ENCODE measurements around the gene C16orf92.

Gene C16orf92

GRCh38 chr16:30068333-30068732, 45.3 kb downstream of the C16orf92 start:
- TF ChIP-seq NFRKB (IDR thresholded peaks at IDR 0.05) (no peak), TARDBP (IDR thresholded peaks at IDR 0.05) (no peak), ZNF384 (IDR thresholded peaks at IDR 0.05) (no peak), ELF4 (IDR thresholded peaks at IDR 0.05) (no peak), LEF1 (IDR thresholded peaks at IDR 0.05; ENCODE audit: borderline replicate concordance) (no peak), BHLHE40 (IDR thresholded peaks at IDR 0.05; ENCODE audit: borderline replicate concordance) (no peak), PKNOX1 (IDR thresholded peaks at IDR 0.05) (no peak), CTBP1 (IDR thresholded peaks at IDR 0.05; ENCODE audit: borderline replicate concordance) (no peak), FOXM1 (IDR thresholded peaks at IDR 0.05; ENCODE audit: borderline replicate concordance) (no peak), SP1 (IDR thresholded peaks at IDR 0.05) (no peak), FOXA1 (IDR thresholded peaks at IDR 0.05) (no peak), FOXK2 (IDR thresholded peaks at IDR 0.05) (no peak), L3MBTL2 (conservative IDR thresholded peaks at IDR 0.05) (no peak), HDGF (IDR thresholded peaks at IDR 0.05; ENCODE audit: borderline replicate concordance) (no peak)

GRCh38 chr16:30068750-30069610, 46.0 kb downstream of the C16orf92 start:
- CTCF ChIA-PET: no interaction called here
- TF ChIP-seq HDGF (IDR thresholded peaks at IDR 0.05; ENCODE audit: borderline replicate concordance): 0 out of 2 replicates have a peak, but pooled peaks have one; percentile 57
- TF ChIP-seq LEF1 (IDR thresholded peaks at IDR 0.05; ENCODE audit: borderline replicate concordance): no peak
- DNase-seq (ENCODE audit: extremely low spot score): no peak
- POLR2A ChIA-PET: interaction anchor here (0.6 kb wide), 1 partner anchor 26 kb away, joined by 3 read pairs; no protein-coding TSS in a partner anchor

More at GRCh38 chr16:30068333-30068732, 45.3 kb downstream of the C16orf92 start:
- POLR2A ChIA-PET: no interaction called here
- no peak for DNase-seq (ENCODE audit: extremely low spot score)
- CTCF ChIA-PET: interaction anchor here (0.6 to 1.6 kb wide), 2 partner anchors 13 to 301 kb away, joined by 3 to 4 read pairs; no protein-coding TSS in a partner anchor

- POLR2A ChIA-PET: interaction anchor here (1.0 to 1.4 kb wide), 3 partner anchors 9 to 23 kb away, joined by 3 to 4 read pairs (median 3); a partner anchor contains a TSS
- no peak for TF ChIP-seq CTBP1 (IDR thresholded peaks at IDR 0.05; ENCODE audit: borderline replicate concordance)
- no peak for TF ChIP-seq SUZ12 (IDR thresholded peaks at IDR 0.05)
- TF ChIP-seq ARNT (IDR thresholded peaks at IDR 0.05): no peak
- no peak for TF ChIP-seq NFRKB (IDR thresholded peaks at IDR 0.05)
- TF ChIP-seq TARDBP (IDR thresholded peaks at IDR 0.05): no peak
- no peak for TF ChIP-seq LEF1 (IDR thresholded peaks at IDR 0.05; ENCODE audit: borderline replicate concordance)
- TF ChIP-seq ZNF384 (IDR thresholded peaks at IDR 0.05): no peak
- TF ChIP-seq L3MBTL2 (conservative IDR thresholded peaks at IDR 0.05): no peak
- DNase-seq (ENCODE audit: extremely low spot score): no peak
- CTCF ChIA-PET: interaction anchor here (0.6 to 1.2 kb wide), 2 partner anchors 16 to 22 kb away, joined by 3 to 4 read pairs; partner anchors contain the start of gene TBX6
These were observed 46.8 kb downstream of the C16orf92 start for GRCh38 chr16:30069611-30070462.

- ChIA-PET POLR2A (interaction anchor here (1.0 to 1.4 kb wide), 3 partner anchors 10 to 22 kb away, joined by 3 to 4 read pairs (median 3); a partner anchor contains a TSS), CTCF (interaction anchor here (1.2 kb wide), 1 partner anchor 17 kb away, joined by 3 read pairs; a partner anchor contains a TSS)
- no peak for DNase-seq (ENCODE audit: extremely low spot score)
- TF ChIP-seq FOXA1 (IDR thresholded peaks at IDR 0.05) (no peak), SUZ12 (IDR thresholded peaks at IDR 0.05) (no peak), FOXM1 (IDR thresholded peaks at IDR 0.05; ENCODE audit: borderline replicate concordance) (no peak), ZNF384 (IDR thresholded peaks at IDR 0.05) (no peak), ELF4 (IDR thresholded peaks at IDR 0.05) (no peak), CTBP1 (IDR thresholded peaks at IDR 0.05; ENCODE audit: borderline replicate concordance) (no peak), PKNOX1 (IDR thresholded peaks at IDR 0.05) (no peak), TARDBP (IDR thresholded peaks at IDR 0.05) (no peak), BHLHE40 (IDR thresholded peaks at IDR 0.05; ENCODE audit: borderline replicate concordance) (no peak), LEF1 (IDR thresholded peaks at IDR 0.05; ENCODE audit: borderline replicate concordance) (no peak), NFRKB (IDR thresholded peaks at IDR 0.05) (no peak), FOXK2 (IDR thresholded peaks at IDR 0.05) (no peak), HDGF (IDR thresholded peaks at IDR 0.05; ENCODE audit: borderline replicate concordance) (no peak), SP1 (IDR thresholded peaks at IDR 0.05) (no peak), ARNT (IDR thresholded peaks at IDR 0.05) (no peak), L3MBTL2 (conservative IDR thresholded peaks at IDR 0.05) (no peak)
These were observed 47.5 kb downstream of the C16orf92 start for GRCh38 chr16:30070490-30070889.

Data from HEK293T (cell line).